ENCODE measurements around the gene TMEM242. TPM values are rescaled to one million over a fixed set of nuclear protein-coding genes. Genes with fewer than 3 reads are reported as not detected.

TMEM242 gene
- total and polyA plus RNA-seq, 10 of the 15 experiments (the other 5 are each of a cell fraction or from before 2014, with no cell fraction given), result 2.8 to 9.8 (median 5.5) TPM

GRCh38 chr6:157265186-157265585 is 58.1 kb downstream of the TMEM242 start (continued):
- no peak for TF ChIP-seq NFYA (IDR thresholded peaks at IDR 0.05; ENCODE audit: borderline replicate concordance, low read depth, low read length)
- TF ChIP-seq NRF1 (conservative IDR thresholded peaks at IDR 0.05; ENCODE audit: low read depth, low read length), result no peak

- H3K4me2 ChIP-seq (ENCODE audit: control insufficient read depth, insufficient read depth), result no peak overlapping the region
- DNase-seq (ENCODE audit: low read depth, low spot score) (no peak), ATAC-seq (no peak), FAIRE-seq (no peak)
- no peaks in the 10 kb centered on the region for H3K4me1 ChIP-seq (ENCODE audit: control insufficient read depth, insufficient read depth, low read length)
- no TSS peak for BruUV-seq (replicated peaks)
- in situ Hi-C loops (cut with MboI) (no loop called here), intact Hi-C loops (cut with micrococcal nuclease; ENCODE audit: unreplicated experiment) (no loop called here)
- H3K27me3 ChIP-seq (replicated peaks in 1 of 2; ENCODE audit: control insufficient read depth in 2 of 2, insufficient read depth in 2 of 2, low read length in 1 of 2), result no peaks in the 10 kb centered on the region; a peak in 2 of 4 replicates
- ChIA-PET CTCF (no interaction called here), RAD21 (ENCODE audit: unreplicated experiment) (no interaction called here), SMC1A (ENCODE audit: uncharacterized antibody, unreplicated experiment) (no interaction called here), POLR2A (no interaction called here)
- H3K27ac ChIP-seq (ENCODE audit: control insufficient read depth, insufficient read depth), result no peak overlapping the region
- H3K4me3 ChIP-seq, result no peak overlapping the region
- 78% methylated on average over 13 of the region's 13 CpGs for WGBS (ENCODE audit: insufficient coverage, insufficient replicate concordance, low lambda C conversion rate, missing lambda C conversion rate)
- H3K79me2 ChIP-seq (ENCODE audit: control insufficient read depth, insufficient read depth, low read length), result no peaks in the 10 kb centered on the region
- H2AFZ ChIP-seq (ENCODE audit: control insufficient read depth, low read depth, low read length), result no peak overlapping the region
- no peaks in the 10 kb centered on the region for H3K36me3 ChIP-seq (ENCODE audit: control insufficient read depth in 2 of 2, insufficient read depth in 2 of 2, low read length in 1 of 2)
- H4K20me1 ChIP-seq (ENCODE audit: control insufficient read depth, insufficient read depth), result no peaks in the 10 kb centered on the region
- no peaks in the 10 kb centered on the region for H3K9me3 ChIP-seq (replicated peaks; ENCODE audit: control insufficient read depth, insufficient read depth, low read length)
- no peak overlapping the region for H3K9ac ChIP-seq (ENCODE audit: control insufficient read depth, insufficient read depth, low read length)
- TF ChIP-seq TAF1 (IDR thresholded peaks at IDR 0.05; ENCODE audit: borderline replicate concordance, low read depth, low read length), result no peak
- TF ChIP-seq CBFB (IDR thresholded peaks at IDR 0.05; ENCODE audit: low read depth), result no peak
- no peak for TF ChIP-seq CBX5 (IDR thresholded peaks at IDR 0.05; ENCODE audit: low read depth)
- TF ChIP-seq ATF2 (IDR thresholded peaks at IDR 0.05; ENCODE audit: low read length), result no peak
- TF ChIP-seq KDM1A (IDR thresholded peaks at IDR 0.05; ENCODE audit: borderline replicate concordance), result no peak
- TF ChIP-seq ATF3 (IDR thresholded peaks at IDR 0.05; ENCODE audit: borderline replicate concordance, extremely low read depth, low read depth, low read length), result no peak
Measured at GRCh38 chr6:157264701-157265100, 58.6 kb downstream of the TMEM242 start.
